NOMO-1 treated with DMSO at 0.1 percent for 48 hours (cell line): Measurements from ENCODE around the gene NOTO.
"Not testable (repeated sequence)": the region's sequence is repeated elsewhere in the genome, so short reads cannot be mapped to it uniquely, and the experiment has no call there.

ENCODE experiments used
- DNase-seq: peaks from one replicate; lab custom pipeline; 2025; ENCODE audit not compliant: unreplicated experiment; lab: John Stamatoyannopoulos, UW

The NOTO gene

GRCh38 chr2:73202156-73203054 lies at the start of gene NOTO:
TSS of gene NOTO (plus strand) at chr2:73202574. CDS start at chr2:73202667, 93 bp downstream.
- DNase-seq = peak; percentile 8

- DNase-seq = peak; percentile 28
These were observed 45.7 kb upstream of the NOTO start for GRCh38 chr2:73156539-73157124.

- DNase-seq = no peak
These were observed 39.5 kb upstream of the NOTO start for GRCh38 chr2:73162856-73163391.

- peak; percentile 53 for DNase-seq
These were observed 38.6 kb upstream of the NOTO start for GRCh38 chr2:73163483-73164367.

GRCh38 chr2:73165978-73166377 lies 36.4 kb upstream of the NOTO start:
- not testable (repeated sequence) for DNase-seq

GRCh38 chr2:73166813-73167212 lies 35.6 kb upstream of the NOTO start:
- not testable (repeated sequence) for DNase-seq

GRCh38 chr2:73168348-73168747 lies 34.0 kb upstream of the NOTO start:
- not testable (repeated sequence) for DNase-seq

GRCh38 chr2:73170341-73170740 lies 32.0 kb upstream of the NOTO start:
- DNase-seq = not testable (repeated sequence)

GRCh38 chr2:73172963-73173362 lies 29.4 kb upstream of the NOTO start:
- no peak for DNase-seq

GRCh38 chr2:73173781-73174180 lies 28.6 kb upstream of the NOTO start:
- no peak for DNase-seq

- no peak for DNase-seq
These were observed 28.1 kb upstream of the NOTO start for GRCh38 chr2:73174244-73174643.

GRCh38 chr2:73174941-73175662 lies 27.3 kb upstream of the NOTO start:
- DNase-seq = no peak

GRCh38 chr2:73175663-73176204 lies 26.6 kb upstream of the NOTO start:
- peak; percentile 36 for DNase-seq

GRCh38 chr2:73176205-73176880 lies 26.0 kb upstream of the NOTO start:
- no peak for DNase-seq

- peak; percentile 68 for DNase-seq
These were observed 25.3 kb upstream of the NOTO start for GRCh38 chr2:73176881-73177644.

GRCh38 chr2:73177645-73178255 lies 24.6 kb upstream of the NOTO start:
- DNase-seq = no peak

- no peak for DNase-seq
These were observed 16.4 kb upstream of the NOTO start for GRCh38 chr2:73185965-73186364.

- no peak for DNase-seq
These were observed 14.8 kb upstream of the NOTO start for GRCh38 chr2:73187549-73187948.
